ENCODE data around the gene MDGA2. TPM values are rescaled to one million over a fixed set of nuclear protein-coding genes. Genes with fewer than 3 reads are reported as not detected.
"Not testable (repeated sequence)": the region's sequence is repeated elsewhere in the genome, so short reads cannot be mapped to it uniquely, and the experiment has no call there.

The MDGA2 gene
- total and polyA plus RNA-seq, 9 of the 15 experiments (the other 6 are each of a cell fraction or from before 2014, with no cell fraction given): 0.01 to 0.18 (median 0.03) TPM; not detected in 5

- no TSS peak for BruUV-seq (replicated peaks)
- ChIA-PET CTCF (ENCODE audit: low intra/inter-chr PET ratio) (no interaction called here), POLR2A (no interaction called here)
- Histone ChIP-seq H3K36me3 (ENCODE audit: control insufficient read depth, insufficient read depth, low read length) (no peaks in the 10 kb centered on the region), H3K4me3 (no peak overlapping the region), H3K27ac (ENCODE audit: extremely low read depth, low read depth, low read length) (no peak overlapping the region), H3K9me3 (replicated peaks; ENCODE audit: control insufficient read depth, insufficient read depth, low read depth, low read length) (no peaks in the 10 kb centered on the region), H3K79me2 (ENCODE audit: control insufficient read depth, insufficient read depth, low read length) (no peaks in the 10 kb centered on the region), H3K4me1 (replicated peaks in 1 of 2; ENCODE audit: control insufficient read depth in 2 of 2, insufficient read depth in 2 of 2, low read length in 2 of 2) (no peaks in the 10 kb centered on the region), H3K9me1 (ENCODE audit: control insufficient read depth, insufficient read depth, low read length) (no peaks in the 10 kb centered on the region), H3K4me2 (ENCODE audit: insufficient read depth, low read length) (no peak overlapping the region), H3K27me3 (ENCODE audit: control insufficient read depth in 2 of 2, insufficient read depth in 2 of 2, low read length in 2 of 2) (no peaks in the 10 kb centered on the region), H2AFZ (ENCODE audit: low read depth, low read length) (no peak overlapping the region), H4K20me1 (replicated peaks; ENCODE audit: control insufficient read depth, insufficient read depth, low read length) (no peaks in the 10 kb centered on the region), H3K9ac (ENCODE audit: insufficient read depth in 1 of 2, low read depth in 2 of 2, low read length in 2 of 2) (no peak overlapping the region)
- FAIRE-seq (no peak), ATAC-seq (peak; percentile 66; the same call in 2 of the 3 replicates), DNase-seq (ENCODE audit: extremely low read depth in 1 of 4, low spot score in 3 of 4) (peak in 1 of 4 experiments; percentile 1)
- intact Hi-C loops (cut with micrococcal nuclease) (no loop called here), in situ Hi-C loops (cut with MboI) (no loop called here)
- TF ChIP-seq ZNF324 (CRISPR knock-in tag; IDR thresholded peaks at IDR 0.05): no peak
- peak in 1 of 2 experiments; percentile 9; a peak in 2 of 4 replicates for TF ChIP-seq NRF1 (conservative IDR thresholded peaks at IDR 0.05 in 1 of 2, IDR thresholded peaks at IDR 0.05 in 1 of 2)
- whole genome bisulfite sequencing (ENCODE audit: insufficient coverage, low coverage, missing lambda C conversion rate): under 1% methylated on average over 33 of the region's 51 CpGs
Observed at GRCh38 chr14:47626151-47627035, 49.0 kb downstream of the MDGA2 start.

- H3K9me1 ChIP-seq (ENCODE audit: control insufficient read depth, insufficient read depth, low read length); H3K79me2 ChIP-seq (ENCODE audit: control insufficient read depth, insufficient read depth, low read length); FAIRE-seq; H3K9ac ChIP-seq (ENCODE audit: insufficient read depth in 1 of 2, low read depth in 2 of 2, low read length in 2 of 2); H3K4me2 ChIP-seq (ENCODE audit: insufficient read depth, low read length); BruUV-seq (replicated peaks); in situ Hi-C loops (cut with MboI); H3K27ac ChIP-seq (ENCODE audit: extremely low read depth, low read depth, low read length); H3K27me3 ChIP-seq (ENCODE audit: control insufficient read depth in 2 of 2, insufficient read depth in 2 of 2, low read length in 2 of 2); intact Hi-C loops (cut with micrococcal nuclease); H3K4me3 ChIP-seq; H4K20me1 ChIP-seq (replicated peaks; ENCODE audit: control insufficient read depth, insufficient read depth, low read length); H3K9me3 ChIP-seq (replicated peaks; ENCODE audit: control insufficient read depth, insufficient read depth, low read depth, low read length); ATAC-seq; DNase-seq (ENCODE audit: extremely low read depth in 1 of 4, low spot score in 3 of 4); POLR2A ChIA-PET; CTCF ChIA-PET (ENCODE audit: low intra/inter-chr PET ratio); H3K36me3 ChIP-seq (ENCODE audit: control insufficient read depth, insufficient read depth, low read length); H3K4me1 ChIP-seq (replicated peaks in 1 of 2; ENCODE audit: control insufficient read depth in 2 of 2, insufficient read depth in 2 of 2, low read length in 2 of 2); H2AFZ ChIP-seq (ENCODE audit: low read depth, low read length): not testable (repeated sequence)
- WGBS (ENCODE audit: insufficient coverage, low coverage, missing lambda C conversion rate): 0% methylated on average over 9 of the region's 13 CpGs
Observed at GRCh38 chr14:47624126-47624525, 51.3 kb downstream of the MDGA2 start.

All from K562 (cell line).